HepG2 (cell line): Measurements from ENCODE around the gene METTL27. TPM values are rescaled to one million over a fixed set of nuclear protein-coding genes. Genes with fewer than 3 reads are reported as not detected.

Experiments
- CEBPZ ChIP-seq: IDR thresholded peaks from 2 replicates; pipeline ENCODE4 v1.6.1; 2012; ENCODE audit warnings: low read length, improper control_type of control experiment
- EEA1 ChIP-seq: sonication (generic); formaldehyde crosslinking; IDR thresholded peaks from 2 replicates; pipeline ENCODE4 v1.5.1; 2020; ENCODE audit warnings: mild to moderate bottlenecking, missing genetic modification reagents, borderline replicate concordance
- ELF3 ChIP-seq: IDR thresholded peaks from 2 replicates; pipeline ENCODE4 v1.6.1; 2016; ENCODE audit warnings: missing genetic modification reagents, missing compliant biosample characterization
- FOXC1 ChIP-seq: sonication (generic); formaldehyde crosslinking; IDR thresholded peaks from 2 replicates; pipeline ENCODE4 v1.8.0; 2022; ENCODE audit warnings: mild to moderate bottlenecking, missing genetic modification reagents, borderline replicate concordance
- GZF1 ChIP-seq: sonication (generic); formaldehyde crosslinking; IDR thresholded peaks from 2 replicates; pipeline ENCODE4 v1.5.1; 2020; ENCODE audit warnings: mild to moderate bottlenecking, missing genetic modification reagents
- HOXA9 ChIP-seq: sonication (generic); formaldehyde crosslinking; IDR thresholded peaks from 2 replicates; pipeline ENCODE4 v1.8.1; 2022; ENCODE audit warnings: missing genetic modification reagents, mild to moderate bottlenecking, moderate library complexity, borderline replicate concordance
- MXD1 ChIP-seq: sonication (generic); formaldehyde crosslinking; IDR thresholded peaks from 2 replicates; pipeline ENCODE4 v1.4.0; 2020; ENCODE audit warnings: mild to moderate bottlenecking, missing genetic modification reagents
- NR3C1 ChIP-seq: sonication (generic); formaldehyde crosslinking; IDR thresholded peaks from 2 replicates; pipeline ENCODE4 v1.4.0; 2020; ENCODE audit warnings: missing genetic modification reagents
- POLR2A ChIP-seq, 2 experiments: IDR thresholded peaks; 2 replicates each; pipeline ENCODE4 v1.6.1; 2011; ENCODE audit warnings: low read depth in 2 of 2, low read length in 2 of 2, mild to moderate bottlenecking in 1 of 2, moderate library complexity in 1 of 2; ENCODE audit not compliant: insufficient read depth in 1 of 2
- POLR2AphosphoS5 ChIP-seq: IDR thresholded peaks from 2 replicates; pipeline ENCODE4 v1.6.1; 2012; ENCODE audit warnings: low read depth, low read length
- SETDB1 ChIP-seq: sonication (generic); formaldehyde crosslinking; IDR thresholded peaks from 2 replicates; pipeline ENCODE4 v1.5.1; 2020; ENCODE audit warnings: missing genetic modification reagents, mild to moderate bottlenecking, borderline replicate concordance
- SP5 ChIP-seq: IDR thresholded peaks from 2 replicates; pipeline ENCODE4 v1.6.1; 2016; ENCODE audit warnings: low read depth, borderline replicate concordance
- STAT5B ChIP-seq: sonication (generic); formaldehyde crosslinking; IDR thresholded peaks from 2 replicates; pipeline ENCODE4 v1.4.0; 2020; ENCODE audit warnings: missing genetic modification reagents
- TBX3 ChIP-seq: fragments of 450-650 bp; IDR thresholded peaks from 2 replicates; pipeline ENCODE4 v1.6.1; 2017; ENCODE audit warnings: antibody characterized with exemption, mild to moderate bottlenecking, inconsistent platforms, borderline replicate concordance
- THAP7 ChIP-seq: sonication (generic); formaldehyde crosslinking; IDR thresholded peaks from 2 replicates; pipeline ENCODE4 v1.8.1; 2023; ENCODE audit warnings: mild to moderate bottlenecking, missing genetic modification reagents
- ZC3H4 ChIP-seq: sonication (generic); formaldehyde crosslinking; IDR thresholded peaks from 2 replicates; pipeline ENCODE4 v1.4.0; 2020; ENCODE audit warnings: missing genetic modification reagents, borderline replicate concordance
- ZKSCAN1 ChIP-seq: fragments of 150-350 bp; IDR thresholded peaks from 2 replicates; pipeline ENCODE4 v1.6.1; 2014; ENCODE audit warnings: low read length
- ZMAT3 ChIP-seq: sonication (generic); formaldehyde crosslinking; conservative IDR thresholded peaks from 2 replicates; pipeline ENCODE4 v1.7.0; 2021; ENCODE audit warnings: missing genetic modification reagents
- ZNF101 ChIP-seq: sonication (generic); formaldehyde crosslinking; IDR thresholded peaks from 2 replicates; pipeline ENCODE4 v1.4.0; 2020; ENCODE audit warnings: mild to moderate bottlenecking, low read depth, missing genetic modification reagents, borderline replicate concordance
- ZNF121 ChIP-seq: sonication (generic); formaldehyde crosslinking; IDR thresholded peaks from 2 replicates; pipeline ENCODE4 v1.5.0; 2020; ENCODE audit warnings: mild to moderate bottlenecking, missing genetic modification reagents
- ZNF224 ChIP-seq: sonication (generic); formaldehyde crosslinking; IDR thresholded peaks from 2 replicates; pipeline ENCODE4 v1.5.0; 2020; ENCODE audit warnings: mild to moderate bottlenecking, missing genetic modification reagents
- ZNF232 ChIP-seq: sonication (generic); formaldehyde crosslinking; IDR thresholded peaks from 2 replicates; pipeline ENCODE4 v1.4.0; 2020; ENCODE audit warnings: missing genetic modification reagents, borderline replicate concordance
- ZNF24 ChIP-seq: fragments of 450-650 bp; IDR thresholded peaks from 2 replicates; pipeline ENCODE4 v1.6.1; 2017; ENCODE audit warnings: antibody characterized with exemption, mild to moderate bottlenecking
- ZNF256 ChIP-seq: sonication (generic); formaldehyde crosslinking; conservative IDR thresholded peaks from 2 replicates; pipeline ENCODE4 v1.4.0; 2020; ENCODE audit warnings: missing genetic modification reagents
- ZNF549 ChIP-seq: sonication (generic); formaldehyde crosslinking; IDR thresholded peaks from 2 replicates; pipeline ENCODE4 v1.5.0; 2020; ENCODE audit warnings: missing genetic modification reagents
- ZNF552 ChIP-seq: sonication (generic); formaldehyde crosslinking; IDR thresholded peaks from 2 replicates; pipeline ENCODE4 v1.9.0; 2022; ENCODE audit warnings: missing genetic modification reagents, mild to moderate bottlenecking, borderline replicate concordance
- ZNF563 ChIP-seq: sonication (generic); formaldehyde crosslinking; IDR thresholded peaks from 2 replicates; pipeline ENCODE4 v1.8.0; 2022; ENCODE audit warnings: mild to moderate bottlenecking, moderate library complexity, missing genetic modification reagents
- ZNF569 ChIP-seq: sonication (generic); formaldehyde crosslinking; IDR thresholded peaks from 2 replicates; pipeline ENCODE4 v1.5.0; 2020; ENCODE audit warnings: mild to moderate bottlenecking, missing genetic modification reagents, moderate library complexity, borderline replicate concordance
- polyA plus RNA-seq, 8 experiments: library from polyadenylated mRNA; depleted of rRNA in 3 of 8; stranded (reverse) in 7 of 8; unstranded in 1 of 8; fragments of >200 nt; fragmentation: Illumina TruSeq in 4 of 8; extraction: Trizol in 4 of 8; gene quantifications; 2 replicates each; pipeline versions ENCODE4 v1.2.1 to v1.2.3, GENCODE V29; 2011 to 2016; ENCODE audit warnings: low read depth in 4 of 8, missing spikeins in 1 of 8, mixed read lengths in 1 of 8; ENCODE audit not compliant: insufficient read depth in 1 of 8
- total RNA-seq, 5 experiments: library from RNA; depleted of rRNA; stranded (reverse); fragments of >200 nt; fragmentation: Illumina TruSeq; extraction: Trizol; gene quantifications; 2 replicates each; pipeline ENCODE4 v1.2.3, GENCODE V29; 2016; ENCODE audit warnings: low read depth in 1 of 5

METTL27 gene
- total and polyA plus RNA-seq, 2 of the 13 experiments (the other 11 are each of a cell fraction or from before 2014, with no cell fraction given), result 2.0 to 3.0 TPM

GRCh38 chr7:73842067-73842976 is at the start of gene METTL27 (continued):
- TF ChIP-seq ZNF563 (CRISPR knock-in tag) (no peak), ZC3H4 (CRISPR knock-in tag) (no peak), STAT5B (CRISPR knock-in tag) (no peak), CEBPZ (no peak), THAP7 (CRISPR knock-in tag) (no peak), ZNF256 (CRISPR knock-in tag) (no peak), MXD1 (no peak), ZNF101 (CRISPR knock-in tag) (no peak), NR3C1 (CRISPR knock-in tag) (no peak), SETDB1 (no peak), ZNF232 (CRISPR knock-in tag) (no peak), ZNF224 (no peak), EEA1 (CRISPR knock-in tag) (peak; percentile 60; the same call in 1 of the 2 replicates), ZKSCAN1 (no peak), POLR2A (IDR thresholded peaks at IDR 0.05; ENCODE audit: insufficient read depth in 1 of 2, low read depth in 2 of 2, low read length in 2 of 2) (peak; percentile 53 to 88; a peak in 3 of 4 replicates), ELF3 (CRISPR knock-in tag) (no peak), GZF1 (CRISPR knock-in tag) (no peak), ZNF24 (no peak), POLR2AphosphoS5 (peak; percentile 81), ZMAT3 (no peak), TBX3 (no peak), ZNF121 (CRISPR knock-in tag) (no peak), ZNF569 (CRISPR knock-in tag) (no peak), ZNF549 (CRISPR knock-in tag) (no peak), SP5 (CRISPR knock-in tag) (0 out of 2 replicates have a peak, but pooled peaks have one; percentile 27), HOXA9 (CRISPR knock-in tag) (no peak), FOXC1 (CRISPR knock-in tag) (no peak), ZNF552 (no peak)
